ENCODE data around the gene PHF20. TPM values are rescaled to one million over a fixed set of nuclear protein-coding genes. Genes with fewer than 3 reads are reported as not detected.

The PHF20 gene
- total RNA-seq, 1 experiment from 2014 or later: 37.2 TPM

GRCh38 chr20:35828916-35829315 is 57.1 kb downstream of the PHF20 start:
- H3K79me2 ChIP-seq (ENCODE audit: low read length): no peaks in the 10 kb centered on the region
- ATAC-seq: no peak
- CTCF ChIA-PET: no interaction called here

GRCh38 chr20:35830264-35830663 is 58.4 kb downstream of the PHF20 start:
- ATAC-seq (no peak), DNase-seq (no peak)
- TF ChIP-seq EZH2 (IDR thresholded peaks at IDR 0.05; ENCODE audit: low read length, unreplicated experiment) (no peak), EZH2phosphoT487 (IDR thresholded peaks at IDR 0.05; ENCODE audit: borderline replicate concordance, low read length) (no peak)
- TF ChIP-seq, protein P1, sequence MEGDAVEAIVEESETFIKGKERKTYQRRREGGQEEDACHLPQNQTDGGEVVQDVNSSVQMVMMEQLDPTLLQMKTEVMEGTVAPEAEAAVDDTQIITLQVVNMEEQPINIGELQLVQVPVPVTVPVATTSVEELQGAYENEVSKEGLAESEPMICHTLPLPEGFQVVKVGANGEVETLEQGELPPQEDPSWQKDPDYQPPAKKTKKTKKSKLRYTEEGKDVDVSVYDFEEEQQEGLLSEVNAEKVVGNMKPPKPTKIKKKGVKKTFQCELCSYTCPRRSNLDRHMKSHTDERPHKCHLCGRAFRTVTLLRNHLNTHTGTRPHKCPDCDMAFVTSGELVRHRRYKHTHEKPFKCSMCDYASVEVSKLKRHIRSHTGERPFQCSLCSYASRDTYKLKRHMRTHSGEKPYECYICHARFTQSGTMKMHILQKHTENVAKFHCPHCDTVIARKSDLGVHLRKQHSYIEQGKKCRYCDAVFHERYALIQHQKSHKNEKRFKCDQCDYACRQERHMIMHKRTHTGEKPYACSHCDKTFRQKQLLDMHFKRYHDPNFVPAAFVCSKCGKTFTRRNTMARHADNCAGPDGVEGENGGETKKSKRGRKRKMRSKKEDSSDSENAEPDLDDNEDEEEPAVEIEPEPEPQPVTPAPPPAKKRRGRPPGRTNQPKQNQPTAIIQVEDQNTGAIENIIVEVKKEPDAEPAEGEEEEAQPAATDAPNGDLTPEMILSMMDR (conservative IDR thresholded peaks at IDR 0.05; ENCODE audit: low read depth, low read length): no peak
- Histone ChIP-seq H3K9ac (ENCODE audit: low read length) (no peak overlapping the region), H3K27ac (ENCODE audit: low read length) (no peak overlapping the region), H3K9me2 (replicated peaks; ENCODE audit: low read length) (no peaks in the 10 kb centered on the region), H3K4me1 (ENCODE audit: insufficient read depth, low read length) (no peaks in the 10 kb centered on the region; the same call in 1 of the 2 replicates), H2AFZ (ENCODE audit: low read length) (no peak overlapping the region), H3K9me3 (ENCODE audit: low read length) (no peaks in the 10 kb centered on the region), H3F3A (ENCODE audit: low read length, unreplicated experiment) (no peaks in the 10 kb centered on the region), H3K4me2 (ENCODE audit: low read length) (no peak overlapping the region), H3K4me3 (ENCODE audit: low read length) (no peak overlapping the region), H3K79me2 (ENCODE audit: low read length) (no peaks in the 10 kb centered on the region), H3K36me3 (ENCODE audit: low read depth, low read length) (no peaks in the 10 kb centered on the region), H4K20me1 (ENCODE audit: low read length) (no peaks in the 10 kb centered on the region), H3K27me3 (ENCODE audit: low read length) (no peaks in the 10 kb centered on the region)
- ChIA-PET POLR2A (ENCODE audit: unreplicated experiment) (no interaction called here), CTCF (no interaction called here)
- BruUV-seq (replicated peaks): no TSS peak
- intact Hi-C loops (cut with micrococcal nuclease): no loop called here

More at GRCh38 chr20:35828916-35829315, 57.1 kb downstream of the PHF20 start:
- no peak overlapping the region for H2AFZ ChIP-seq (ENCODE audit: low read length)
- POLR2A ChIA-PET (ENCODE audit: unreplicated experiment): no interaction called here
- no peaks in the 10 kb centered on the region for H3F3A ChIP-seq (ENCODE audit: low read length, unreplicated experiment)
- DNase-seq: no peak
- H3K4me2 ChIP-seq (ENCODE audit: low read length): no peak overlapping the region
- H3K27ac ChIP-seq (ENCODE audit: low read length): no peak overlapping the region
- intact Hi-C loops (cut with micrococcal nuclease): no loop called here
- no peaks in the 10 kb centered on the region for H3K27me3 ChIP-seq (ENCODE audit: low read length)
- no TSS peak for BruUV-seq (replicated peaks)
- H3K36me3 ChIP-seq (ENCODE audit: low read depth, low read length): no peaks in the 10 kb centered on the region
- H3K9me3 ChIP-seq (ENCODE audit: low read length): no peaks in the 10 kb centered on the region
- H3K4me3 ChIP-seq (ENCODE audit: low read length): no peak overlapping the region
- H4K20me1 ChIP-seq (ENCODE audit: low read length): no peaks in the 10 kb centered on the region
- H3K4me1 ChIP-seq (ENCODE audit: insufficient read depth, low read length): no peaks in the 10 kb centered on the region; the same call in 1 of the 2 replicates
- no peak overlapping the region for H3K9ac ChIP-seq (ENCODE audit: low read length)
- TF ChIP-seq EZH2 (IDR thresholded peaks at IDR 0.05; ENCODE audit: low read length, unreplicated experiment): no peak
- TF ChIP-seq, protein P1 (conservative IDR thresholded peaks at IDR 0.05; ENCODE audit: low read depth, low read length): no peak
- no peak for TF ChIP-seq EZH2phosphoT487 (IDR thresholded peaks at IDR 0.05; ENCODE audit: borderline replicate concordance, low read length)
- H3K9me2 ChIP-seq (replicated peaks; ENCODE audit: low read length): no peaks in the 10 kb centered on the region

GRCh38 chr20:35831029-35831428 is 59.2 kb downstream of the PHF20 start:
- POLR2A ChIA-PET (ENCODE audit: unreplicated experiment): no interaction called here
- no TSS peak for BruUV-seq (replicated peaks)
- no peak overlapping the region for H3K4me3 ChIP-seq (ENCODE audit: low read length)
- no peak overlapping the region for H3K9ac ChIP-seq (ENCODE audit: low read length)
- no peaks in the 10 kb centered on the region for H3K9me3 ChIP-seq (ENCODE audit: low read length)
- no peaks in the 10 kb centered on the region for H3K9me2 ChIP-seq (replicated peaks; ENCODE audit: low read length)
- CTCF ChIA-PET: interaction anchor here (0.7 kb wide), 1 partner anchor 92 kb away, joined by 8 read pairs; no protein-coding TSS in a partner anchor
- H3K4me1 ChIP-seq (ENCODE audit: insufficient read depth, low read length): no peaks in the 10 kb centered on the region; the same call in 1 of the 2 replicates
- H3K27ac ChIP-seq (ENCODE audit: low read length): no peak overlapping the region
- H3K4me2 ChIP-seq (ENCODE audit: low read length): no peak overlapping the region
- no peaks in the 10 kb centered on the region for H3K36me3 ChIP-seq (ENCODE audit: low read depth, low read length)
- no peaks in the 10 kb centered on the region for H3F3A ChIP-seq (ENCODE audit: low read length, unreplicated experiment)
- no peaks in the 10 kb centered on the region for H3K79me2 ChIP-seq (ENCODE audit: low read length)
- ATAC-seq: peak; percentile 87
- H4K20me1 ChIP-seq (ENCODE audit: low read length): no peaks in the 10 kb centered on the region
- TF ChIP-seq EZH2phosphoT487 (IDR thresholded peaks at IDR 0.05; ENCODE audit: borderline replicate concordance, low read length): no peak
- intact Hi-C loops (cut with micrococcal nuclease): no loop called here
- no peak overlapping the region for H2AFZ ChIP-seq (ENCODE audit: low read length)
- H3K27me3 ChIP-seq (ENCODE audit: low read length): no peaks in the 10 kb centered on the region
- peak; percentile 54 for DNase-seq
